ENCODE data around the gene PROZ. TPM values are rescaled to one million over a fixed set of nuclear protein-coding genes. Genes with fewer than 3 reads are reported as not detected.
A peak's percentile ranks its signal among the peaks of the same experiment; 100 is the strongest.

The PROZ gene
- total RNA-seq, 1 experiment from 2014 or later: not detected

DNA sequence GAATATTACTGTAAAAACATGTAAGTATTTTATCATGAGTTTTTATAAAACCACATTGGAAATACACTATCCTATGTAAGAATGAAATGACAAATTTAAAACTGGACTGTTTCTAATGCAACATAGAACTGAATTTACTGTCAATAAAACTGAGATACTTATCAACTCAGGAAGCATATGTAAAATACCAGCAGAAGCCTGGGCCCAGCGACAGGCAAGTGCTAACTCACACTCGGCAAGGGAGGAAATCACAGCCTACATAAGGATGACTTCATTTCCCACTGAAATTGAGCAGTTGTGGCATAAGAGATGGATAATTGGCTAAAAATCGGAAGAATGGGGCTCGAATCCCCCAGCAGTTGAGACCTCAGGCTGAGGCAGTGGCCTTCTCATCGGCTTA lies 12.1 kb downstream of the PROZ start:
- Histone ChIP-seq H4K5ac (ENCODE audit: insufficient read length, low read depth, low read length) (no peak overlapping the region), H3K4ac (ENCODE audit: low read depth, low read length) (no peak overlapping the region), H2AK5ac (ENCODE audit: insufficient read length, low read length) (no peak overlapping the region), H3K9ac (ENCODE audit: extremely low read depth, insufficient read length, low read length) (no peak overlapping the region), H2AFZ (ENCODE audit: low read length) (no peak overlapping the region), H3K23ac (ENCODE audit: insufficient read length, low read depth, low read length) (no peak overlapping the region), H3K4me1 (ENCODE audit: insufficient read depth, low read length) (no peaks in the 10 kb centered on the region), H4K20me1 (ENCODE audit: control insufficient read depth, insufficient read depth, insufficient read length) (no peaks in the 10 kb centered on the region), H2BK5ac (ENCODE audit: insufficient read length, low read length) (no peak overlapping the region), H3K79me2 (ENCODE audit: insufficient read depth, low read length) (no peaks in the 10 kb centered on the region), H3K14ac (ENCODE audit: insufficient read depth, low read length) (no peak overlapping the region), H3K79me1 (ENCODE audit: insufficient read depth, low read depth, low read length, poor library complexity, severe bottlenecking) (no peaks in the 10 kb centered on the region), H4K8ac (replicated peaks; ENCODE audit: insufficient read length, low read depth, low read length) (no peak overlapping the region), H3K9me3 (ENCODE audit: control insufficient read depth, low read depth, low read length) (no peaks in the 10 kb centered on the region), H2BK15ac (ENCODE audit: low read depth, low read length) (no peak overlapping the region), H3K4me2 (ENCODE audit: insufficient read depth, insufficient read length, low read length) (no peak overlapping the region), H3K23me2 (ENCODE audit: insufficient read length, low read depth, low read length, poor library complexity, severe bottlenecking) (no peaks in the 10 kb centered on the region), H3K27ac (ENCODE audit: insufficient read length, low read depth, low read length) (no peak overlapping the region), H2BK12ac (ENCODE audit: insufficient read length, low read depth, low read length) (no peak overlapping the region), H3K18ac (ENCODE audit: insufficient read length, low read depth, low read length) (no peak overlapping the region), H3T11ph (ENCODE audit: low read length) (no peak overlapping the region), H3K56ac (ENCODE audit: insufficient read length, low read depth, low read length) (no peak overlapping the region), H2BK120ac (ENCODE audit: low read depth, low read length, poor library complexity, severe bottlenecking) (no peak overlapping the region), H3K27me3 (ENCODE audit: insufficient read depth, low read length) (no peaks in the 10 kb centered on the region), H2BK20ac (ENCODE audit: low read depth, low read length, poor library complexity, severe bottlenecking) (no peak overlapping the region), H4K91ac (ENCODE audit: insufficient read length, low read depth, low read length) (no peak overlapping the region)
- H3K9me3 Mint-ChIP-seq: no peaks in the 10 kb centered on the region
- peak overlapping the region in 2 of 3 experiments; percentile 36 to 89; a peak in 4 of 7 replicates for H3K27ac Mint-ChIP-seq
- WGBS (ENCODE audit: extremely low coverage, insufficient read length, low lambda C conversion rate): no CpG with 5 or more reads among the region's 5 CpGs
- DNase-seq: no peak
- TF ChIP-seq CTCF (conservative IDR thresholded peaks at IDR 0.05): no peak
- H3K4me1 Mint-ChIP-seq: peaks cover 12 to 18% of the 10 kb centered on the region in 2 experiments
- H3K4me3 Mint-ChIP-seq: no peak overlapping the region
- H3K27me3 Mint-ChIP-seq (ENCODE audit: low read depth): no peaks in the 10 kb centered on the region
- H3K36me3 Mint-ChIP-seq (ENCODE audit: insufficient read depth in 1 of 3, low read depth in 3 of 3): peaks cover 17 to 59% (median 34%) of the 10 kb centered on the region in 3 experiments; a peak in 5 of 7 replicates

All from H9 (cell line).